Measurements from ENCODE around the gene CCNB2.

The CCNB2 gene

DNA sequence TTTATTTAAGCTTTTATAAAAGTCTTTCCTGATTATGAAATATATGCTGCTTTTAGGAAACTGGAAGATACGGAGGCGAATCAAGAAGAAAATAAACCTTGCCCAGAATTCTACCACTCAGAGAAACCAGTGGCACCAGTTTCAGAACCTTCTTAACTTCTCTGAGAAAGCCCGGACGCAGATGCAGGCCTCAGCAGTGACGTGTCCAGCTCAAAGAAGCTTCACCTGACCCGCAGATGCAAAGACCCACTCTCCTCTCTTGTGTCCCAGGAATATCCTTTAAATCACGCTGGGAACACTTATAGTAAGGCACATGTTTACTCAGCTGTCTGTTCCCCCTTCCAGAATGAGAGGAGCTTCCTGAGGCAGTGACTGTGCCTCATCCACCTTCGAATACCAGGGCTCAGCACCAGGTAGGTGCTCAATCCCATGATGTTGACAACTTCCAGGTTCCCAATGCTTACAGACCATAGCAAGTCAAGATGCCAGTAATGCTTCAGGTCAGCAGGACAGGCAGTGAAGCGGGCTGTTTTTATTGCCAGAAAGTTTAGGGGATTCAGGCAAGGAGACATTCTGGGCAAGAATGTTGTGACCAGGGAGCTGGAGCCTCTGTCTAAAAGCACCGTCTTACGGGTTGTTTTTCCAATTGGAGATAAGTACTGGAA lies 61.8 kb downstream of the CCNB2 start:
- no peak for TF ChIP-seq Cebpa-rat (IDR thresholded peaks at IDR 0.05)
- H3K4me3 ChIP-seq: no peak overlapping the region
- H3K4me1 ChIP-seq: peaks cover 9 to 75% (median 44%) of the 10 kb centered on the region in 10 experiments; a peak in 19 of 20 replicates
- peak overlapping the region in 10 of 11 experiments; percentile 23 to 98 (median 70); a peak in 18 of 22 replicates for H3K27ac ChIP-seq
- peak overlapping the region in 4 of 11 experiments; percentile 37 to 44 (median 38); a peak in 5 of 22 replicates for H3K9ac ChIP-seq
- H3K27me3 ChIP-seq: no peaks in the 10 kb centered on the region
- peaks cover 0 to 30% (median 0%) of the 10 kb centered on the region in 11 experiments; a peak in 2 of 22 replicates for H3K36me3 ChIP-seq
- H4K20me1 ChIP-seq: no peaks in the 10 kb centered on the region
- H3K9me3 ChIP-seq (replicated peaks in 1 of 11): peaks cover 0 to 9% (median 0%) of the 10 kb centered on the region in 11 experiments; a peak in 4 of 22 replicates
- peak overlapping the region in 9 of 11 experiments; percentile 28 to 87 (median 65); a peak in 15 of 22 replicates for H3K4me2 ChIP-seq

DNA sequence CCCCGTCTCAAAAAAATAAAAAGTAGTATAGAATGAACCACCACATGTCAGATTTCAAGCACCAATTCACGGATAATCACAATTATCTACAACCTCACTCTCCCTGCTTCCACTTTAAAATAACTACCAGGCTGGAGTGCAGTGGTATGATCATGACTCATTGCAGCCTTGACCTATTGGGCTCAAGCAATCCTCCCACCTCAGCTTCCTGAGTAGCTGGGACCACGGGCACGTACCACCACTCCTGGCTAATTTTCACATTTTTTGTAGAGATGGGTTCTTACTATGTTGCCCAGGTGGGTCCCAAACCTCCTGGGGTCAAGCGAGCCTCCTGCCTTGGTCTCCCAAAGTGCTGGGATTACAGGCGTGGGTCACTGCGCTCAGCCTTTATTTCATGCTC lies 63.6 kb downstream of the CCNB2 start:
- Histone ChIP-seq H3K27me3 (no peaks in the 10 kb centered on the region), H4K20me1 (no peaks in the 10 kb centered on the region), H3K27ac (peak overlapping the region in 5 of 11 experiments; percentile 50 to 98 (median 94); a peak in 10 of 22 replicates), H3K4me2 (peak overlapping the region in 6 of 11 experiments; percentile 5 to 87 (median 72); a peak in 10 of 22 replicates), H3K36me3 (peaks cover 0 to 22% (median 0%) of the 10 kb centered on the region in 11 experiments; a peak in 3 of 22 replicates), H3K9ac (peak overlapping the region in 4 of 11 experiments; percentile 62 to 85 (median 72); a peak in 6 of 22 replicates), H3K4me3 (no peak overlapping the region), H3K9me3 (replicated peaks in 1 of 11) (peaks cover 0 to 13% (median 0%) of the 10 kb centered on the region in 11 experiments; a peak in 5 of 22 replicates), H3K4me1 (peaks cover 9 to 91% (median 44%) of the 10 kb centered on the region in 10 experiments; a peak in 19 of 20 replicates)
- TF ChIP-seq Cebpa-rat (IDR thresholded peaks at IDR 0.05): no peak

- Histone ChIP-seq H3K4me3 (no peak overlapping the region), H3K4me2 (peak overlapping the region in 5 of 11 experiments; percentile 36 to 87 (median 85); a peak in 10 of 22 replicates), H3K27ac (peak overlapping the region in 6 of 11 experiments; percentile 22 to 98 (median 88); a peak in 11 of 22 replicates), H3K4me1 (peaks cover 9 to 97% (median 45%) of the 10 kb centered on the region in 10 experiments; a peak in 19 of 20 replicates), H3K36me3 (peaks cover 0 to 22% (median 0%) of the 10 kb centered on the region in 11 experiments; a peak in 3 of 22 replicates), H4K20me1 (no peaks in the 10 kb centered on the region), H3K27me3 (no peaks in the 10 kb centered on the region), H3K9me3 (replicated peaks in 1 of 11) (peaks cover 0 to 13% (median 0%) of the 10 kb centered on the region in 11 experiments; a peak in 5 of 22 replicates), H3K9ac (peak overlapping the region in 4 of 11 experiments; percentile 62 to 85 (median 80); a peak in 8 of 22 replicates)
- no peak for TF ChIP-seq Cebpa-rat (IDR thresholded peaks at IDR 0.05)
Measured at GRCh38 chr15:59169251-59169708, 64.3 kb downstream of the CCNB2 start.

DNA sequence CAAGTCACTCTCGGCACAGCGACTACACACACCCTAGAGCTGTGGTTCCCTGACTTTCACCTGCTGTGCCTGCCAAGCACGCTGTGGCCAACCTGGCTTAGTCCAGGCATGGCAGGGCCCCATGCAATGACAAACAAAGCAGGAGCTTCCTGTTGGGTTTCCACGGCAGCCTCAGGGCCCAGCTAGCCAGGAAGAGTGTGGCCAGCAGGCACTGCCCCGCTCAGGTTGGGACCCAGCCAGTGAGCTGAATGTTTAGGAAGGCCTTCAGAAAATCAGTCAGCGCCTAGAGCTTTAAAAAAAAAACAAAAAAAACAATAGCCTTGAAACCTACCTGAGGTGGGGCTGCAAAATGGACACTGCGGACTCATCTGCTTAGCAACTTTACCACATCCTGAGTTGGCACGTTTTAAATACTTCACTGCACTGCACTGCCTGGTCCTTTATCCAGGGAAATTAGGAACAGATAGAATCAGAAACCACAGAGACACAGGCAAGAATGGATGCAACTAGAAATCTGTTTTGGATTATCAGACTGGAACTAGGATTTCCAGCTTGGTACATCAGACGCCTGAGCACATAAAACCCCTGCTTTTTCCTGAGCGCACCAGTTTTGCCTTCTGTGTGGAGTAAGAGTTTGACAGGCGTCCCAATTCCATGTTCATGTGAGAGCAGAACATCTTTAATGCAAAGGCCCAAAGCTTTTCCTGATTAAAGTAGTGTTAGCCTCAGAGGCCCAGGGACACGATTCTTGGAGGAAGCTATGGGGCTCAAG lies 65.5 kb downstream of the CCNB2 start:
- peak overlapping the region in 6 of 11 experiments; percentile 22 to 98 (median 88); a peak in 11 of 22 replicates for H3K27ac ChIP-seq
- H3K9me3 ChIP-seq (replicated peaks in 1 of 11): peaks cover 0 to 6% (median 0%) of the 10 kb centered on the region in 11 experiments; a peak in 1 of 22 replicates

GRCh38 chr15:59171067-59171397 lies 66.1 kb downstream of the CCNB2 start:
- peak overlapping the region in 6 of 11 experiments; percentile 12 to 98 (median 88); a peak in 10 of 22 replicates for H3K27ac ChIP-seq
- peaks cover 0 to 13% (median 0%) of the 10 kb centered on the region in 11 experiments; a peak in 3 of 22 replicates for H3K36me3 ChIP-seq
- no peak for TF ChIP-seq Cebpa-rat (IDR thresholded peaks at IDR 0.05)
- peak overlapping the region in 3 of 11 experiments; percentile 79 to 85 (median 82); a peak in 3 of 22 replicates for H3K9ac ChIP-seq
- no peak overlapping the region for H3K4me3 ChIP-seq
- no peaks in the 10 kb centered on the region for H4K20me1 ChIP-seq
- peaks cover 1 to 97% (median 51%) of the 10 kb centered on the region in 10 experiments; a peak in 18 of 20 replicates for H3K4me1 ChIP-seq
- H3K4me2 ChIP-seq: peak overlapping the region in 5 of 11 experiments; percentile 59 to 87 (median 85); a peak in 9 of 22 replicates
- peaks cover 0 to 6% (median 0%) of the 10 kb centered on the region in 11 experiments; a peak in 1 of 22 replicates for H3K9me3 ChIP-seq (replicated peaks in 1 of 11)
- no peaks in the 10 kb centered on the region for H3K27me3 ChIP-seq

More for the DNA sequence above, 65.5 kb downstream of the CCNB2 start:
- TF ChIP-seq Cebpa-rat (IDR thresholded peaks at IDR 0.05): no peak
- Histone ChIP-seq H3K4me2 (peak overlapping the region in 5 of 11 experiments; percentile 59 to 87 (median 85); a peak in 11 of 22 replicates), H3K4me1 (peaks cover 7 to 97% (median 52%) of the 10 kb centered on the region in 10 experiments; a peak in 19 of 20 replicates), H4K20me1 (no peaks in the 10 kb centered on the region), H3K27me3 (no peaks in the 10 kb centered on the region), H3K9ac (peak overlapping the region in 4 of 11 experiments; percentile 31 to 85 (median 80); a peak in 7 of 22 replicates), H3K4me3 (no peak overlapping the region), H3K36me3 (peaks cover 0 to 14% (median 0%) of the 10 kb centered on the region in 11 experiments; a peak in 3 of 22 replicates)

DNA sequence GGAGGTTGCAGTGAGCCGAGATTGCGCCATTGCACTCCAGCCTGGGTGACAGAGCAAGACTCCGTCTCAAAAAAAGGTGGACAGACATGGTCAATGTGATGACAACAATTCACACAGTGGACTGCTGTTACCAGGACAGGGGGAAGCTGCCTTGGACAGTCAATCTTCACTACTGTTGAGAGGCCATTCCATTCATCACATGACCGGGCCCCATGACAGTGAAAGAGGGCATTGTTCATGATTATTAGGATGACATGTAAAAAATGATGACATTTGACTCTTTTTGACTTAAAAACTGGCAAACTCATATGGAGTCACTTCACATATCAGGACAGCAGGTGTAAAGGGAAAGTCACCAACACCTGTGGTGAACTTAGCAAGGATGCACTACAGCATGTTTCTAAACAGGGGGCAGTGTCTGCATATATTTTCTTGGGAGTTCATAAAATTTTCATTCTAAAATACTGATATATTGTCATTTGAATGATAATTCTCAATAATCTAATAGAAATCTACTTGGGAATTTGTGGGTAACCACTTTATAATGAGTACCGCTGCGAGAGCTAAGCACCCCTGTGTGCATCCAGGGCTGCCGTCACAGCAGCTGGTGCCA lies 67.4 kb downstream of the CCNB2 start:
- Histone ChIP-seq H3K27me3 (no peaks in the 10 kb centered on the region), H3K9me3 (replicated peaks in 1 of 11) (peaks cover 0 to 6% (median 0%) of the 10 kb centered on the region in 11 experiments; a peak in 1 of 22 replicates), H3K36me3 (peaks cover 0 to 13% (median 0%) of the 10 kb centered on the region in 11 experiments; a peak in 3 of 22 replicates), H3K4me2 (peak overlapping the region in 2 of 11 experiments; percentile 28 to 45; a peak in 4 of 22 replicates), H3K27ac (no peak overlapping the region; a peak in 2 of 22 replicates), H3K4me1 (peaks cover 0 to 97% (median 56%) of the 10 kb centered on the region in 10 experiments; a peak in 14 of 20 replicates), H3K4me3 (no peak overlapping the region), H4K20me1 (no peaks in the 10 kb centered on the region), H3K9ac (no peak overlapping the region)
- TF ChIP-seq Cebpa-rat (IDR thresholded peaks at IDR 0.05): no peak

GRCh38 chr15:59173194-59173593 lies 68.2 kb downstream of the CCNB2 start:
- Histone ChIP-seq H3K27ac (no peak overlapping the region; a peak in 1 of 22 replicates), H3K27me3 (no peaks in the 10 kb centered on the region), H4K20me1 (no peaks in the 10 kb centered on the region), H3K36me3 (peaks cover 0 to 13% (median 0%) of the 10 kb centered on the region in 11 experiments; a peak in 3 of 22 replicates), H3K4me2 (peak overlapping the region in 1 of 11 experiments; percentile 91; a peak in 1 of 22 replicates), H3K4me1 (peaks cover 0 to 97% (median 63%) of the 10 kb centered on the region in 10 experiments; a peak in 14 of 20 replicates), H3K9ac (no peak overlapping the region), H3K9me3 (replicated peaks in 1 of 11) (peaks cover 0 to 6% (median 0%) of the 10 kb centered on the region in 11 experiments; a peak in 1 of 22 replicates), H3K4me3 (no peak overlapping the region)
- TF ChIP-seq Cebpa-rat (IDR thresholded peaks at IDR 0.05): no peak

Data from BLaER1 treated with 17β-estradiol and CSF1 and Interleukin-3, amounts not matched to agents 10 nM and 100 nM (cell line).